Measurements from ENCODE around the gene LYZL6.
"Not testable (repeated sequence)": the region's sequence is repeated elsewhere in the genome, so short reads cannot be mapped to it uniquely, and the experiment has no call there.

Gene LYZL6

DNA sequence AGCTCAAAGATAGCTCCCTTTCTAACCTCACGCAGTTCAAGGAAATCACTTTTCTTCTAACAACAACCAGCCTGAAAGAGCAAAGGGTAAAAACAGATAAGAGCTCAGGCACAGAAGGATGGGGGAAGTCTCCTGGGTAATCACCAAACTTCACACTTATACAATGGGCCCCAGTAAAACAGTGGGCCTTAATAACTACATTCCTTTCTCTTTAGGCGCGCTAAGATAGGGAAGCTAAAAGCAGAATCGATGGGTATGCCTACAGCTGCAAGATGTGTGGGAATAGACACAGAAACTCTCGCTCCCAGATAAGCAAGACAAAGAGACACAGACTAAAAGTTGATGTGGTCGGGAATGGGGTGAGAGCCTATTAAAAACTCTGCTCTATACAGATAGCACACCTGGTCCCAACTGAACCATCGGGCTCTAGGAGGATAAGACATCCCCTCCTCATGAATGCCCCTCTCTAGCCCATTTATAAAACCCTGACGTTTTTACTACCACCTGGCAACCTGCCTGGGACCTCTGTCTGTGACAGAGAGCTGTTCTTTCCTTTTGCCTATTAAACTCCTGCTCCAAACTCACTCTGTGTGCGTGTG lies 826 bp downstream of the LYZL6 start:
- no peak for DNase-seq

DNA sequence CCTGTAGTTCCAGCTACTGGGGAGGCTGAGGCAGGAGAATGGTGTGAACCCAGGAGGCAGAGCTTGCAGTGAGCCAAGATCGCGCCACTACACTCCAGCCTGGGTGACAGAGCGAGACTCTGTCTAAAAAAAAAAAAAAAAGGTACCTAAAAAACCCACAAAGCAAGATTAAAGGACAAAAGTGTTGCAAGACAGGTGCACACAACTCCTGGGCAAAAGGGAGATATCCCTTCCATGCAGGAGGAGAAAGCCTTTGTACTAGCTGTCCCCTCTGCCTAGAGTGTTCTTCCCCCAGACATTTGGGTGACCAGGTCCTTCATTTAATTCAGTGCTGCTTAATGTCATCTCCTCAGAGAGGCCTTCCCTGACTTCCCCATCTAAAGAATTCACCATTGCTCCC lies 5.0 kb downstream of the LYZL6 start:
- not testable (repeated sequence) for DNase-seq

DNA sequence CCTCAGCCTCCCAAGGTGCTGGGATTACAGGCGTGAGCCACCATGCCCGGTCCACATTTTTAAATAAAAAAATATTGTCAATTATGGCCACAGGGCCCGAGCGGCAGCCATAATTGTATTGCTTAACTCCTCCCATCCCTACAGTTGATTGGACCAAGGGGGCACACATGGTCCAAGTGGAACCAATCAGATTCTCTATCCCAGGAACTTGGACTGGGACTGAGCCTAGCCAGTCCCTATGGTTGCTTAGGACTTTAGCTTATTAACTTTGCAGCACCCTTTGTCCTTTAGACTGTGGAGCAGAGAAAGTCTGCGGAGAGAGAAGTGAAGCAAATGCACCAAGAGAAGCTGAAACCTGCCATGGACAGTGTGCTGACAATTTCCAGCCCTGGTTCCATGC lies 7.5 kb downstream of the LYZL6 start:
- no peak for DNase-seq

DNA sequence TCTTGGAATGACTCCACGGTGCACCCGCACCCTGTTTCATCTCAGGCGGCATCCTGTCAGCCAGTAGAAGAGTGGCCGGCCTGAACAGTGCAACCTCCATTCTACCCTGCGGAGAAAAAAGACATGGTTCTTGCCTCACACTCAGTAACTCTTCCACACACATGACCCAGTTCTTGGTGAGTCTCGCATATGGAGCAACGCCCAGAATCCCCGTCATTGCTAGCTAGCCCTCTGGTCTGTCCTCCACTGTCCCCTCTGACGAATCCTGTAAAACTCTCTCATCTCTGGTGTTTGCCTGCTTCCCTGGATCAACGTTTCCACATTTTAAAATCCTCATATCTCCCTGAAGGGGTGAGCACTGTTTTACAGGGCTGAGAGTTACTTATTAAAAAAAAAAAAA lies 8.8 kb downstream of the LYZL6 start:
- no peak for DNase-seq

DNA sequence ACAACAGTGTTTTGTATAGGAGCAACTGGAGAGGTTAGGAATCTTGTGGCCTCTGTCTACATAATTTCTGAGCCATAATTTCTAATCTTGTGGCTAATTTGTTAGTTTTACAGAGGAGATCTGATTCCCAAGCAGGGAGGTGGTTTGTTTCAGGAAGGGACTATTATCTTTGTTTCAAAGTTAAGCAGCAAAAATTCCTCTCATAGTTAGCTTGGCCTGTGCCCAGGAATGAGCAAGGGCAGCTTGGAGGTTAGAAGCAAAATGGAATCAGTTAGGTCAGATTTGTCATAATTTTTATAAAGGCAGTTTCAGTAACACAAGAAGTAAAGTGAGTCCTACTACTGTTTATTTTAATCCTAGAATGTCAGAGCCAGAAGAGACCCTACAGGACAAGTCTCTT lies 10.9 kb downstream of the LYZL6 start:
- DNase-seq, result no peak

DNA sequence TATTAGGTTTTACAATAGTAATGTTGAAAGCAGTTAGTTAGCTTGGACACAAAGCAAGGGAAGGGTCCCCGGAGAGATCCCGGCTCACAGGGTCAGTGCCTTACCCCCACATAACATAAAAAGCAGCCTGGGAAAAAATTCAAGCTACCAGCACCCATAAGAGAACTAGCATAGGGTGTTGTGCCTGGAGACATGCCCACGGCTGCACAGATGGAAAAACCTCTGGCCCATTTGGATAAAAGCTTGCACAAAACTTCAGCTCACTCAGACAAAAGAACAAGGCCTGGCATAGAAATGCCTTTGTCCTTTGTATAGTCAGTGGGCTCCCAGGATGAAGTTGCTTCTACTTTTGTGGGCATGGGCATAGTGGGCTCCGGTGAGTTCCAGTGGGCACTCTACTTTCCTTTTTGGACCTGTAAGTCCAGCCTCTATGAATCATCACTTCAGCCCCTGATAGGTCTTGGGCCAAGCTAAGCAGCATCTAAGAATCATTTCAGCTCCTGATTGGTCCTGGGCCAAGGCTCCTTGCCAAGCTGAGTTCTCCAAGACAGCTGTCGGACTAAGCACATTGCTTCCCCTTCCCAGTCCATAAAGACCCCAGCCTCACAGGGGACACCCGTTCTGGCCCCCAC lies 11.6 kb downstream of the LYZL6 start:
- no peak for DNase-seq

DNA sequence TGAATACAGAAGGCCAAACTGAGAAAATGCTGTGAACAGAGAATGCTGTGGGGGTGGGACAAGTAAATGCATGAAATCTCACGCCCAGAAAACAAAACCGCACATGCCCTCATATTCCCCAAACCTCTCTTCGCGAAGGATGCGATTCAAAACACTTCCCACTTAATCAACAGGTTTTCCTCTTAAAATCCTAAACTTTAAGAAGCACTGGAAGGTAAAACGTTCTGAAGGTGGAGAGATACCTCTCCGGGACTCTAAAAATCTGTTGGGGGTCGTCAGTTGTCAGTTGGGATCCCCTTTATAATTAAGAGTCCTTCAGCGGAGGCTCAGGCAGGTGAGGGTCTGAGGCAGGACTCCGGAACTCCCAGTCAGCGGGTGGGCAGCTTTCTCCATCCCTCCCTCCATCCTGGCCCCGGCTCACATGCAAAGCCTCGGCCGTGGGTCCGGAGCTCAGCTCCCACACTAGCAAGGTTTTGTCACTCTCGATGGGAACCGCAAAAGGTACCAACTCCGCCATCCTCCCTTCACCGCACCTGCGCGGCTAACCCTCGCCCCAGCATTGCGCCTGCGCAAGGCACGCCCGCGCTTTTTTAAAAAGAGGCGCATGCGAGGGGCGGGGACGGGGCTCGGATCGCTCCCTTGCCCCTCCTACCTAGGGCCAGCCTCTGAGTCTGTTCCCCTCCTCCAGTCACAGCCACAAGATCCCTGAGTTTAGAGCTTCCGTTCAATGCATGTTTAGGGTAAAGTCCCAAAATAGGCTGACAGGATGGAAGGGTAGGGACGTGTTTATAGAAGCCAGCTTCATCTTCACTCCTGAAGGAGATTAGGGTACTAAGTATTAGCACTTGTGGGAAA lies 13.1 kb downstream of the LYZL6 start, which contains the start of gene RDM1:
RDM1 (minus strand) TSS at position 563 of the 855 bp plus-strand sequence; CDS start at position 517, 46 bp downstream.
- peak; percentile 81 for DNase-seq

DNA sequence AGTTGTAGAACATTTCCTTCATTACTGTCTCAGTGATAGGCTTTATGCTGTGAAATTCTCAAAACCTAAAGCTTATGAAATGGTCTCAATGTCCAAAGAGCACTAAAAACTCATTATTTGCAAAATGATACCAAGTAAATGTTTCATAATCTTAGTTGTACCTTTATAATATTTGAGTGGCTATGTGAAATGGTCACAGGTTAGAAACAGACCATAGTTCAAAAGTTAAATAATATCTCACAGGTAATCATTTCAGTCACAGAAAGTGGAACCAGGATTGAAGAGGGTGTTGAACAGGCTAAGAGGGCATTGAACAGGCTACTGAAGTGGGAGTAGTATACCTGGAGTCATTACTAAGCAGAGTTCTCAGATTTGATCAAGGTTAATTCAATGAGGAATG lies 15.8 kb downstream of the LYZL6 start:
- DNase-seq, result no peak

DNA sequence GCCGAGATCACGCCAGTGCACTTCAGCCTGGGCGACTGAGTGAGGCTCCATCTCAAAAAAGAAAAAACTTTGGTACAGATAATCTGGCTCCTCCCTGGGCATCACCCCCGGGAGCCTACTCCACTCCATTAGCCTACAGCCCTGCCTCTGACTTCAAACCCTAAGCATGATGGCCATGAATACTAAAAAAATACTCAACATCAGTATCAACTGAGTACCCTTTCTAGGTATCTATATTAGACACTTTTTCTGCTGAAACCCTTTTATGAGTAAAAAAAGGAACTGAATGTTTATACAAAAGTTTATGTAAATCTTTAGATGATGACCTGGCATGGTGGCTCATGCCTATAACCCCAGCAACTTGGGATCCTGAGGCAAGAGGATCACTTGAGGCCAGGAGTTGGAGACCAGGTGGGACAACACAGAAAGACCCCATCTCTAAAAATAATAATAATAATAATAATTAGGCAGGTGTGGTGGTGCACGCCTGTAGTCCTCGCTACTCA lies 19.9 kb downstream of the LYZL6 start:
- no peak for DNase-seq

DNA sequence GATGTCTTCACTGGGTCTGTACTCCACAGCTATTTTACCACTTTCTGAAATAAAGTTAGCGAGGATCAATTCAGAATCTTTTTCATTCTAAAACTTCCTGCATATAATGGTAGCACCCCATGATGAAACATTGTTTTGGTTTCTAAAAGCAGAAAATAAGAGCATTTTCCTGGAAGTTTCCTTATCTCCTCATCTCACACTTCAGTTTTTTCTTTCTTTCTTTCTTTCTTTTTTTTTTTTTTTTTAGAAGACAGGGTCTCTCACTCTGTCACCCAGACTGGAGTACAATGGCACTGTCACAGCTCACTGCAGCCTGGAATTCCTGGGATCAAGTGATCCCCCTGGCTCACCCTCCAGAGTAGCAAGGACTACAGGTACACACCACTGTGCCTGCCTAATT lies 23.3 kb downstream of the LYZL6 start:
- no peak for DNase-seq

DNA sequence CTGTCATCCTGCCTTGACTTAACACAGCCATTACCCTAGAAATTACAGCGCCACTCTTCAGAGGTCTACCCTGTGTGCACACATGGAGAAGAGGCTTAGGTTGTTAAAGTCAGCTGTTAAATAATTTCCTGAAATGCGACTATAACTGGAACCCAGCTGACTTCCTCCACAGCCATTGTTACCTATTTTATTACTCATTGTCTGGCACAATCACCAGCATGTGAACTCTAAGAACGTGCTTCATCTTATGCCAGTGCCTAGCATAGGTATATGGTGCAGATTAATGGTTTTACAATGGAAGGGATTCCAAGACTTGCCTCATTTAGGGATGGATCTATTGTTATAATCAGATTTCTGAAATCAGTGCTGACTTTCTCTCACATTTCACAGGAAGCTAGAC lies 24.8 kb downstream of the LYZL6 start:
- no peak for DNase-seq

DNA sequence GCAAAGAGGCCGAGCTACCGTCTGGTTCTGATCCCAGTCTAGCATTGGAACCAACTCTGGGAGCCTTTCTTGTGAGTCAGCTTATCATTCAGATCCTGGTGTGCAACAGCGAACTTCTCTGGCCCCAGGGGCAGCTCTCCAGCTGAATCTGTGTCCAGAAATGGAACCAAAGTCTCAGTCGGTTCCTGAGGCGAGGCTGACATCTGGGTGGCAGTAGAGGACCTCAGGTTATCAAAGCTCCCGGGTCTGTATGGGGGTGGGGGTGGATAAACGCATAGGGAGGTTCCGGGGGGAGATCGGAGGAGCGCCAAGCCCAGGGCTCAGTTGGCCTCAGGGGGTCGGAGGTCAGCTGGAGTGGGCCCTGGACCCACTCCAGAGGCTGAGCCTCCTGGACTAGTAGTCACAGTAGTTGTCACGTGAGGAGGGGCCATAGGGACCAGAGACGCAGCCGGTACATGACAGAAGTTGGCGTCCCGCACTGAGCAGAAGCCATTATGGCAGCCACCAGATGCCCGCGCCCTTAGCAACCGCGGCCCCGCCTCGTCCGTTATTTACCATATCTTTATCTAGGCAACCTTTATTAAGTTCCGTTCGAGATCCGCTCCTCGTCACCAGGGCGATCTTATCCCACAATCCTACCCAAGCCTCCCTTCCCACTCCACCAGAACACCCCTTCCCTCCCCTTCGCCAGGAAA lies 25.8 kb downstream of the LYZL6 start:
- no peak for DNase-seq

DNA sequence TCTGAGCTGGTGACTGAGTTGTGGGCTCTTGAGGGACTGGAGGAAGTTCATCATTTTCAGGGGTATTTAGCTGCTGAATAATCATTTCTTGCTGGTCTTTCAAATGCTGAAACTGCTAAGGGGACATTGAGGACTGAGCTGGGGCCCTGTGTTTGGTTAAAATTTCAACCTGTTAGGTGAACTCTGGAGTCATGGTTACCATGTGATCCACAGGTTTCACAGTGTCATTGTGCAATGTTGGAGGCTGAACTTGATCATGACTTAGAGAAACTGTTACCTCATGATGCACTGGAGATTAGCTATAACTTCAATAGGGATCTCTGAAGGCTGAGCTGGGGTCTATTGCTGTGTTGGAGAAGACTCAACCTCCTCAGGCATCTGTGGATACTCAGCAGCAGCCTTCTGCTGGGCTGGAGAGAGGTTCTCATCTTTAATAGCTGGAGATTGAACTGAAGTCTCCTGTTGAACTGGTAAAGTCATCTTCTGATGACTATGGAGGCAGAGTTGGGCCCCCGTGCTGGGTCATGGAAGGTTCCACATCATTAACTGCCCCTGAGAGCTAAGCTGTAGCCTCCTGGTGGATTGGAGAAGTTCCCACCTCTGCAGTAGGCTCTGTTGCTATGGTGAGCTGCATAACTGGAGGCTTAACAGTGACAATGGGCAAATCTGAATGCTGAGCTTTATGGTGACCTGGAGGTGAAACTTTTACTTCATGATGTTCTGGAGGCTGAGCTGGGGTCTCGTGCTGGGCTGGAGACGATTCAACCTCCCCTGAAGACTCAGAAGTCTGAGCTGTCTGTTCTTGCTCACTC lies 28.2 kb downstream of the LYZL6 start:
- no peak for DNase-seq

DNA sequence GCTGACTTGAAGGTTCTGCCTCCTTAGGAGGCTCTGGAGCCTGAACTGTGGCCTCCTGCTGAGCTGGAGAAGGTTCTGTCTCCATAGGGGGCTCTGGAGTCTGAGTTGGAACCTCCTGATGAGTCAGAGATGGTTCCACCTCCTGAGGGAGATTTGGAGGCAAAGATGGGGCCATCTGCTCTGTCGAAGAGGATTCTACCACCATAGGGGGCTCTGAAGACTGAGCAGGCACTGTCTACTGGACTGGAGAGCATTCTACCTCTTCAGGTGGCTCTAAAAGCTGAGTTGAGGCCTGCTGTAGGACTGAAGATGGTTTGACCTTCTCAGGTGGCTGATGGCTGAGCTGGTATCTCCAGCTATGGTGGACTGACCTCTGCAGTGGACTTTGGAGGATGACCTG lies 29.2 kb downstream of the LYZL6 start:
- no peak for DNase-seq

DNA sequence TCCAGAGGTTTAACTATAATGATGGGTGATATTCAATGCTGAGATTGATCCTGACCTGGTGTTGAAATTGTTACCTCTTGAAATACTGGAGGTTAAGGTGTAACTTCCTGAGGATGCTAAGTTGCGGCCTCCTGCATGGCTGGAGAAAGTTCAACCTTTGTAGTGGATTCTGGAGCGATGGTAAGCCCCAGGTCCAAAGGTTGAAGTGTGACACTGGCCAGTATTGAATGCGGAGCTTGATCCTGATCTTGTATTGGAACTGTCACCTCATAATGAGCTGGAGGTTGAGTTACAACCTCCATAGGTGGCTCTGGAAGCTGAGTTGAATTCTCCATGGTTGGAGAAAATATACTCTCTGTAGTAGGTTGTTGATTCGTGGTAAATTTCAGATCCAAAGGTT lies 29.9 kb downstream of the LYZL6 start:
- DNase-seq, result no peak

DNA sequence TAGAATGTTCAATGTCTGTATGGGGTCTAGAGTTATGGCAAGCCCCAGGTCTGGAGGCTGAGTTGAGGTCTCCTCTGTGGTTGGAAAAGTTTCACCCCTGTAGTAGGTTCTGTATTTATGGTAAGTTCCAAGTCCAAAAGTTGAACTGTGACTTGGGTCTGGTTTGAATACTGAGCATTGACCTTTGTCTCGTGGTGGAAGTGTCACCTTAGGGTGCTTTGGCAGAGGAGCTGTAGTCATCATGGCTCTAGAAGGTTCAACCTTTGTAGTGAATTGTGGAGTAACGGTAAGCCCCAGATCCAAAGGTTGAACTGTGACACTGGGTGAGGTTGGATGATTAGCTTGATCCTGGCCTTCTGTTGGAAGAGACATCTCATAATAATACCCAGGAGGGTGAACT lies 30.6 kb downstream of the LYZL6 start:
- DNase-seq, result no peak

DNA sequence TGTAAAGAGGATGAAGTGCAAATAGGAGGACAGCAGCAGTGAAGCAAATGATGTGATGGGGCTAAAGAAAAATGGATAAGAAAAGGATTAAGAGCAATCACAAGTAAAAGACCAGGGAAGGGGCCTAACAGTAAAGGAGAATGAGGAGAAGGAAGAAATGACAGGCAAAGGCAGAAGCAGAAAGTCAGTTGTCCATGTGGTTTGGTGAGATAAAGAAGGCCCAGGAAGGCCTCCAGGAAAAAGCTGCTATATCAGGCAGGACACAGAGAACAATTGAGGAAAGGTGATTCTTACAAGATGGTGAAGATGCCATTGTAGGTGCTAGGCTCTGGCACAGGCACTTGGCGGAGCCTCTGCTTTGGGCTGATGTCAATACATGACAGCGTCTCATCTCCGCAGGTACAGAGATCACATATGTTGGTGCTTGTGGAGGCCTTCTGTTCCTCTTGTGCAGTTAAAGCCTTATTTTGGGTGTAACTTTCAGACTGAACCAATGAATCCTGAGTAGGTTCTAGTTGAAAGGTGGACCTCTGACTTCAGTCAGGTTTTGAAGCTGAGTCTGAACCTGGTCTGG lies 31.1 kb downstream of the LYZL6 start:
- DNase-seq, result no peak

DNA sequence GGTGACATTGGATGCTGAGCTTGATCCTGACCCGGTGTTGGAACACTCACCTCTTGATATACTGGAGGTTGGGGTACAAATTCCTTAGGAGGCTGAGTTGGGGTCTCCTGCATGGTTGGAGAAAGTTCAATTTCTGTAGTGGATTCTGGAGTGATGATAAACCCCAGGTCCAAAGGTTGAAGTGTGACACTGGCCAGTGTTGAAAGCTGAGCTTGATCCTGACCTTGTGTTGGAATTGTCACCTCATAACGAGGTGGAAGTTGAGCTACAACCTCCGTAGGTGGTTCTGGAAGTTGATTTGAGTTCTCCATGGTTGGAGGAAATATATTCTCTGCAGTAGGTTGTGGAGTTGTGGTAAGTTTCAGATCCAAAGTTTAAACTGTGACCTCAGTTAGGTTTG lies 34.1 kb downstream of the LYZL6 start:
- DNase-seq, result no peak

DNA sequence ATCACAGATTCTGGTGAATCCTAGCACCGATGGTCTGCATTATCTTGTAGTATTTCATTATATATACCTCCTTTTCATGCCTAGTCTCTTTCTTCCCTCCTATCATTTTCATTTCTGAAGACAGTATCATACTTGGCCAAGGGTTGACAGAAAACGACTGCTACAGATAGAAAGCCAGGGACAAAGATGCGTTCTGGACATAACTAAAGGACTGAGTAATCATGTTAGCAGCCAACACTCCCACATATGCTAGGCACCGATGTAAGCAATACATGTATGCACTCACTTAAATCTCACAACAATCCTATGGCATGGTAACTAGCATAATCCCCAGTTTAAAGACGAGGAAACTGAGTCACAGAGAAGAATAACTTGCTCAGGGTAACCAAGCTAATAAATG lies 35.8 kb downstream of the LYZL6 start:
- no peak for DNase-seq

DNA sequence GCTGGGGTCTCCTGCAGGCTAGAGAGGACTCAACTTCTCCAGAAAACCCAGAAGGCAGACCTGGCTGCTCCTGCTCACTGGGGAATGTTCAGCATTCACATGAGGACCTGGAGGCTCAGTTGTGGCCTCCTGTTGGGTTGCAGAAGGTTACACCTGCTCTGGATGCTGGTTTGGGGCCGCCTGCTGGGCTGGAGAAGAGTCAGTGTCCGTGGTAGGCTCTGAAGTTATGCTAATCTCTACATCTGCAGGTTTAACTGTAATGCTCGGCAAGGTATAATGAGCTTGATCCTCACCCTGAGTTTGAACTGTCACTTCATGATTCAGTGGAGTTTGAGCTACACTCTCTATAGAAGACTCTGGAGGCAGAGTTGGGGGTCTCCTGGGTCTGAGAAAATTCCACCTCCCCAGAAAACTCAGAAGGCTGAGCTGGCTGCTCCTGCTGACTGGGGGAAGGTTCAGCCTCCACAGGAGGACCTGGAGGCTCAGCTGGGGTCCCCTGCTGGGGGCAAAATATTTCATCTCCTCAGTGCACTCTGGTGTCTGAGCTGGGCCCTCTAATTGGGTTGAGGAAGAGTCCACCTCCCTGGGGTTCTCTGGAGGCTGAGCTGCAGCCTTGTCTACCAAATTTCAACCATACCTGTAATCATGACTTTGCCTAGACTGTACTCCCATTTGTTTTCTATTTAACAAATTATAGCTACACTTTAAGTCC lies 36.4 kb downstream of the LYZL6 start:
- peak; percentile 14 for DNase-seq

DNA sequence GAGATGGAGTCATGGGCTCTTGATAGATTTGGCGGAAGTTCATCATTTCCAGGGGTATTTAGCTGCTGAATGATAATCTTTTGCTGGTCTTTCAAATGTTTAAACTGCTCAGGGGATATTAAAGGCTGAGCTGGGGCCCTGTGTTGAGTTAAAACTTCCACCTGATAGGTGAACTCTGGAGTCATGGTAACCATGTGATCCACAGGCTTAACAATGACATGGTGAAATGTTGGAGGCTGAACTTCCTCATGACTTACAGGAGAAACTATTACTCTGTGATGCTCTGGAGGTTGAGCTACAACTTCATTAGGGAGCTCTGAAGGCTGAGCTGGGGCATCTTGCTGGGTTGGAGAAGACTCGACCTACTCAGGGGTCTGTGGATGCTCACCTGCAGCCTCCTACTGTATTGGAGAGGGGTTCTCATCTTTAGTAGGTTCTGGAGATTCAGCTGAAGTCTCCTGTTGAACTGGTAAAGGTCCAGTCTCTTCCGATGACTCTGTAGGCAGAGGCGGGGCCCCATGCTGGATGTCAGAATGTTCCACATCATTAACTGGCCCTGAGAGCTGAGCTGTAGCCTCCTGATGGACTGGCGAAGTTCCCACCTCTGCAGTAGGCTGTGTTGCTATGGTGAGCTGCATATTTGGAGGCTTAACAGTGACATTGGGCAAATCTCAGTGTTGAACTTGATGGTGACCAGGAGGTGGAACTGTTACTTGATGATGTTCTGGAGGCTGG lies 37.2 kb downstream of the LYZL6 start:
- no peak for DNase-seq
